GM13976 (cell line): ENCODE data around the gene C11orf68.

Experiments used
- DNase-seq: peaks from one replicate; pipeline ENCODE4 v3.0.0; 2012; ENCODE audit warnings: low spot score
- in situ Hi-C: fragments of 300-500 bp; cut with MboI; formaldehyde crosslinking; loops from one replicate; pipeline ENCODE4 v1.12.0; 2022; ENCODE audit warnings: low sequenced_read_pairs, mixed read lengths, inconsistent platforms; ENCODE audit not compliant: unreplicated experiment
- TF ChIP-seq, protein P1 (sequence below): IDR thresholded peaks from 2 replicates; pipeline ENCODE4 v1.5.1; 2012; ENCODE audit warnings: borderline replicate concordance, mild to moderate bottlenecking; ENCODE audit not compliant: insufficient read depth; ENCODE audit errors: extremely low read depth, missing control alignments, control extremely low read depth

C11orf68 gene

DNA sequence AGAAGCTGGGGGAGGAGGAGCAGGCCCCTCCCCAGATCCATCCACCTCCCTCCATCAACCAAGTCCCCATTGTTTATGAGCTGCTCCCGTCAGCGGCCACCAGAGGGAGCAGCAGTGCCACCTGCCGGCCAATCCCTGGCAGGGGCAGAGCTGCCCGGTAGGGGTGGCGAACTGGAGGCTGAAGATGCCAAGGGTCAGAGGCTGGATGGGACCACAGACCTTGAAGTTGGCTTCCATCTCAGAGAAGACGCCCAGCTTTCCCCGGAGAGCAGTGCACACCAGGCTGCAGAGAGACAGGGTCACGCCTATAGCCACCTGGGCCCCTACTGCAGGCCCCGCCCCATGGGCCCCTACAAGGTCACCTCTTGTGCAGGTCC, 34.2 kb downstream of the C11orf68 start:
- TF ChIP-seq, protein P1, sequence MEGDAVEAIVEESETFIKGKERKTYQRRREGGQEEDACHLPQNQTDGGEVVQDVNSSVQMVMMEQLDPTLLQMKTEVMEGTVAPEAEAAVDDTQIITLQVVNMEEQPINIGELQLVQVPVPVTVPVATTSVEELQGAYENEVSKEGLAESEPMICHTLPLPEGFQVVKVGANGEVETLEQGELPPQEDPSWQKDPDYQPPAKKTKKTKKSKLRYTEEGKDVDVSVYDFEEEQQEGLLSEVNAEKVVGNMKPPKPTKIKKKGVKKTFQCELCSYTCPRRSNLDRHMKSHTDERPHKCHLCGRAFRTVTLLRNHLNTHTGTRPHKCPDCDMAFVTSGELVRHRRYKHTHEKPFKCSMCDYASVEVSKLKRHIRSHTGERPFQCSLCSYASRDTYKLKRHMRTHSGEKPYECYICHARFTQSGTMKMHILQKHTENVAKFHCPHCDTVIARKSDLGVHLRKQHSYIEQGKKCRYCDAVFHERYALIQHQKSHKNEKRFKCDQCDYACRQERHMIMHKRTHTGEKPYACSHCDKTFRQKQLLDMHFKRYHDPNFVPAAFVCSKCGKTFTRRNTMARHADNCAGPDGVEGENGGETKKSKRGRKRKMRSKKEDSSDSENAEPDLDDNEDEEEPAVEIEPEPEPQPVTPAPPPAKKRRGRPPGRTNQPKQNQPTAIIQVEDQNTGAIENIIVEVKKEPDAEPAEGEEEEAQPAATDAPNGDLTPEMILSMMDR: peak; percentile 100
- in situ Hi-C loops: loop anchor here (5.0 kb wide), 1 partner anchor 103 kb away; no protein-coding TSS in a partner anchor
- DNase-seq: peak; percentile 88

DNA sequence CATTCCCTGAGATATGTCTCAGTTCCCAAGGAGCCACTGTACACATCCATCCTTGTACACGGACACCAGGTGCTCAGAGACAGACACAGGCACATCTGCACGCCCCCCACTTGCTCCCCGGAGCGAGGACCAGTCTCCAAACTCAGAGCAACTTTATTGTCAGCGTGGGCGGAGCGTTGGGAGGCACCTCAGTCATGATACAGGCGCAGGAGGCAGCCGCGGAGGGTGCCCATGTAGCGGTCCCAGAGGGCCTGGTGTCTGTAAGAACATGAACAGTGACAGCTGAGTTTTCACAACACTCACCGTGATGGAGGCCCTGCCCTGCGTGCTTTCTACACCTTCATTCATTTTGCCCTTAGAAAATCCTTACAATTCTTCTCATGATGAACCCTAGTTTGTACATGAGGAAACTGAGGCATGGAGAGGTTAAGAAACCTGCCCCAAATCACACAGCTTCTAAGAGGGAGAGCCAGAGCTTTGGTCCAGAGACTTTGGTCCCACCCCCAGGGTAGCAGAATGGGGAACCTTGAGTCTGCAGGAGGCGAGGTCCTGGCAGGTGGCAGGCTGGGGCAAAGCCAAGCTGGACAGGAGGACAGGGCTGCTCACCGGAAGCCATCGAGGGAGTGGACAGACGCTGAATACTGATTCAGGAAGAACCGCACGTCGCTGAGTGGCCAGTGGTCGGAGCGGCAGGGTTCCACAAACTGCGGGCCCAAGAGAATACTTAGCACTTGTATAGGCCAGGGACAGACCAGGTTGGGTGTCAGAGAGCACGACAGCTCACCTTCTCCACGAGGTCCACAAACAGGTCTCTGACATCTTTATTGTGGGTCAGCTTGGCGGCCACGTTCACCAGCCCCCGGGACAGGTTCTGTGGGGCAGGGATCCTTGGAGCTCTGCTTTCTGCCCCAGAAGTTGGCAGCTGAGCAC, 34.8 kb downstream of the C11orf68 start:
- in situ Hi-C loops: loop anchor here (5.0 kb wide), 1 partner anchor 103 kb away; no protein-coding TSS in a partner anchor
- no peak for DNase-seq

DNA sequence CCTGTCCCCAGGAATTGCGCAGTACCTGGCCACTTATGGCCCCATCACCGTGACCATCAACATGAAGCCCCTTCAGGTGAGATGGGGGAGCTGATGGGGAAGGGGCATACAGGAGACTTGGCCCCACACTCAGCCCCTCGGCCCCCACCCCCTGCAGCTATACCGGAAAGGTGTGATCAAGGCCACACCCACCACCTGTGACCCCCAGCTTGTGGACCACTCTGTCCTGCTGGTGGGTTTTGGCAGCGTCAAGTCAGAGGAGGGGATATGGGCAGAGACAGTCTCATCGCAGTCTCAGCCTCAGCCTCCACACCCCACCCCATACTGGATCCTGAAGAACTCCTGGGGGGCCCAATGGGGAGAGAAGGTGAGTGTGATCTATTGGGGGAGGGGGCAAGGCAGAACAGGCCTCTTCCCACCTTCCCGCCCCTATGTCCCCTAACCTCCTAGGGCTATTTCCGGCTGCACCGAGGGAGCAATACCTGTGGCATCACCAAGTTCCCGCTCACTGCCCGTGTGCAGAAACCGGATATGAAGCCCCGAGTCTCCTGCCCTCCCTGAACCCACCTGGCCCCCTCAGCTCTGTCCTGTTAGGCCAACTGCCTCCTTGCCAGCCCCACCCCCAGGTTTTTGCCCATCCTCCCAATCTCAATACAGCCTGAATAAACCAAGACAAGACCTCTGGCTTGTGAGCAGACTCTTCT, 35.7 kb downstream of the C11orf68 start:
- DNase-seq: no peak
- TF ChIP-seq, protein P1: no peak
- in situ Hi-C loops: loop anchor here (5.0 kb wide), 1 partner anchor 104 kb away; no protein-coding TSS in a partner anchor

More for the DNA sequence above, 34.8 kb downstream of the C11orf68 start:
- TF ChIP-seq, protein P1: no peak

DNA sequence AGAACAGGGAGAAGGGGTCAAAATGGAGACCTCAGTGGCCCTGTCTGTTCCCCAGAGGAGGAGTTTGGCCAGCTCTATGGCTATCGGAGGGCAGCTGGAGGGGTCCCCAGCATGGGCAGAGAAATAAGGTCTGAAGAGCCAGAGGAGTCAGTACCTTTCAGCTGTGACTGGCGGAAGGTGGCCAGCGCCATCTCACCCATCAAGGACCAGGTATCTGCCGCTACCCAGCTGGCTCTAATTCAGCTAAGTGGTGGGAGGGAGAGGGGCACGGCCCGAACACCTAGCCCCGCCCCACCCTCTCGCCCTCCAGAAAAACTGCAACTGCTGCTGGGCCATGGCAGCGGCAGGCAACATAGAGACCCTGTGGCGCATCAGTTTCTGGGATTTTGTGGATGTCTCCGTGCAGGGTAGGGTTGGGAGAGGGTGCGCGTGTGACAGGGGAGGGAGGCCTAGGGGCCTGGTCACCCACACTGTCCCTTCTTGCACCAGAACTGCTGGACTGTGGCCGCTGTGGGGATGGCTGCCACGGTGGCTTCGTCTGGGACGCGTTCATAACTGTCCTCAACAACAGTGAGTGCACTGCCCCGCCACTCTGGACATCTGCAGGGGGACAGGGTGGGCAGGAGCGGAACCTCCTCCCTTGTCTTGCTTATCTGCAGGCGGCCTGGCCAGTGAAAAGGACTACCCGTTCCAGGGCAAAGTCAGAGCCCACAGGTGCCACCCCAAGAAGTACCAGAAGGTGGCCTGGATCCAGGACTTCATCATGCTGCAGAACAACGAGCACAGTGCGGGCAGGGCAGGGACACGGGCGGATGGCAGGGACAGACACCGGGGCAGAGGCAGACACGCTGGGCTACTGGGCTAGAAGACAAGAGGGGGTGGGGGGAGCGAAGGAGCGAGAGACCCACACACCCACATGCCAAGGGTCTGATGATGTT, 36.5 kb downstream of the C11orf68 start:
- DNase-seq: no peak
- in situ Hi-C loops: loop anchor here (5.0 kb wide), 1 partner anchor 105 kb away; no protein-coding TSS in a partner anchor
- TF ChIP-seq, protein P1: no peak

DNA sequence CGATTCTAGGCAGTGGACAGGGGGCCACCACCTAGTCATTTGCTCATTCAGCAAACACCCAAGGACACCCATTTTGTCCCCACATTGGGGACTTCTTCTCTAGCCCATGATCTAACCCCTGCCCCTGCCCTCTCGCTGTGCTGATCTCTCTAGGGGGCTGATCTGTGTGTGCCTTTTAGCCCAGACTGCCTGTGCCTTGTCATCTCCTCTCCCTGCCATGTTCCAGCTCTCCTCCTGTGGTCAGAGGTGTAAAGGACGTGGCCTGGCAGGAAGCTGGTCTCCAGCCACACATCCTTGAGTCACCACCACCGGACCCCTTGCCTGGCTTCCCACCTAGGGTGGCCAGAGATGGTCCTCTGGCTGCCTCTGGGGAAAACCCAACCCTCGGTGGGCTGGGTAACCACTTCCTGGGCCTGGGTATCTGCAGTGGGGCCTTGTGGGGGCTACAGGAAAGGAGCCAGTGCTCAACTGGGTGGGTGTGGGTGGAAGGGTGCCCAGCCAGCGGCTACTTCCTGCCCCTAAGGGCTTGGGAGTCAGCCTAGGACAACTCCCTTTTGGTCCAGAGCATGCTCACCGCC, 37.9 kb downstream of the C11orf68 start:
- TF ChIP-seq, protein P1: no peak
- in situ Hi-C loops: loop anchor here (5.0 kb wide), 1 partner anchor 106 kb away; no protein-coding TSS in a partner anchor
- no peak for DNase-seq
